Cardiac fibroblast (primary cell): ENCODE data around the gene ZMPSTE24.
A peak's percentile ranks its signal among the peaks of the same experiment; 100 is the strongest.

Experiments
- DNase-seq, 2 donors: peaks; one replicate each; pipeline versions ENCODE4 v3.0.0 to v3.0.0-alpha.2; 2010; ENCODE audit warnings: low read depth in 2 of 2
- H3K4me3 ChIP-seq, 2 donors: replicated peaks in 1 of 2; 1 replicate in 1 of 2; 2 replicates in 1 of 2; pipeline ENCODE4 v1.5.1; 2011; ENCODE audit warnings: low read depth in 2 of 2, low read length in 2 of 2, mild to moderate bottlenecking in 2 of 2, moderate library complexity in 1 of 2
- CTCF ChIP-seq: IDR thresholded peaks from one replicate; pipeline ENCODE4 v1.5.1; 2011; ENCODE audit warnings: low read depth, mild to moderate bottlenecking, low read length, inconsistent platforms

Gene ZMPSTE24

GRCh38 chr1:40247655-40248054 is 10.4 kb upstream of the ZMPSTE24 start, which contains the start of gene TMCO2:
Gene TMCO2 (plus strand): TSS chr1:40247937. CDS start chr1:40247994, 57 bp downstream.
- no peak for TF ChIP-seq CTCF
- no peak for DNase-seq
- H3K4me3 ChIP-seq, result no peak within 1 kb of the TSS

- TF ChIP-seq CTCF, result no peak
- DNase-seq, result no peak
- H3K4me3 ChIP-seq, result no peak overlapping the region
Measured at GRCh38 chr1:40248412-40248811, 9.6 kb upstream of the ZMPSTE24 start.

- no peak overlapping the region for H3K4me3 ChIP-seq
- DNase-seq, result no peak
- TF ChIP-seq CTCF, result no peak
Measured at GRCh38 chr1:40251456-40251855, 6.6 kb upstream of the ZMPSTE24 start.

- no peak for TF ChIP-seq CTCF
- DNase-seq, result no peak
- H3K4me3 ChIP-seq, result no peak overlapping the region
Measured at GRCh38 chr1:40252601-40253000, 5.4 kb upstream of the ZMPSTE24 start.

- DNase-seq, result no peak
- H3K4me3 ChIP-seq, result no peak overlapping the region
- no peak for TF ChIP-seq CTCF
Measured at GRCh38 chr1:40255231-40255630, 2.8 kb upstream of the ZMPSTE24 start.

GRCh38 chr1:40256401-40257084 is 1.5 kb upstream of the ZMPSTE24 start:
- TF ChIP-seq CTCF, result no peak
- no peak for DNase-seq
- H3K4me3 ChIP-seq, result peak overlapping the region; percentile 92 to 99

GRCh38 chr1:40257313-40257687 is 736 bp upstream of the ZMPSTE24 start:
- no peak for DNase-seq
- TF ChIP-seq CTCF, result no peak

More at GRCh38 chr1:40257313-40257687, 736 bp upstream of the ZMPSTE24 start:
- peak overlapping the region; percentile 92 to 99 for H3K4me3 ChIP-seq
